K562 (cell line): Measurements from ENCODE around the gene MAD2L1. TPM values are rescaled to one million over a fixed set of nuclear protein-coding genes. Genes with fewer than 3 reads are reported as not detected.

ENCODE experiments used
- ATAC-seq: fragments of 200-7000 bp; cut with Tn5 transposase; 3 replicates; pipeline ENCODE4 v1.9.1; 2020; ENCODE audit warnings: moderate library complexity
- BruUV-seq: library from RNA; stranded (reverse); fragments of 400-500 nt; replicated peaks from 2 replicates; lab custom pipeline; 2021; lab: Mats Ljungman, UMichigan
- CTCF ChIA-PET: fragments of 300-600 bp; formaldehyde crosslinking; extraction: SDS; loops from one replicate; lab custom pipeline; 2021; ENCODE audit warnings: low intra/inter-chr PET ratio; lab: Yijun Ruan, JAX
- POLR2A ChIA-PET: fragments of 300-600, 350-650 bp; sonication (Branson Sonifier 250); formaldehyde crosslinking; extraction: SDS; loops from one replicate; lab custom pipeline; 2021; ENCODE audit warnings: antibody characterized with exemption, inconsistent platforms; lab: Yijun Ruan, JAX
- DNase-seq, 4 experiments: peaks; one replicate each; pipeline versions ENCODE4 v3.0.0 to v3.0.0-alpha.2; 2011 to 2018; ENCODE audit warnings: low spot score in 3 of 4, mixed read lengths in 3 of 4; ENCODE audit errors: extremely low read depth in 1 of 4
- FAIRE-seq: peaks from 2 replicates; lab custom pipeline; 2011; peaks lifted over from hg19 to GRCh38; lab: Jason Lieb, UNC
- H2AFZ ChIP-seq: 2 replicates; pipeline ENCODE4 v1.6.0; 2011; ENCODE audit warnings: low read depth, low read length, control low read depth, inconsistent platforms
- H3K27ac ChIP-seq: fragments of 200-600 bp; 3 replicates; pipeline ENCODE4 v1.8.0; 2011; ENCODE audit warnings: low read depth, mild to moderate bottlenecking, control low read depth, inconsistent platforms, low read length, moderate library complexity, mixed read lengths; ENCODE audit errors: extremely low read depth
- H3K27me3 ChIP-seq, 2 experiments: fragments of 300-600 bp in 1 of 2; 2 replicates in 1 of 2; 3 replicates in 1 of 2; pipeline versions ENCODE4 v1.6.0 to v1.8.0; 2011; ENCODE audit warnings: inconsistent platforms in 2 of 2, low read length in 2 of 2, mild to moderate bottlenecking in 1 of 2, mixed read lengths in 1 of 2, moderate library complexity in 1 of 2; ENCODE audit not compliant: control insufficient read depth in 2 of 2, insufficient read depth in 2 of 2
- H3K36me3 ChIP-seq: fragments of 300-600 bp; 3 replicates; pipeline ENCODE4 v1.8.0; 2011; ENCODE audit warnings: mild to moderate bottlenecking, low read length, inconsistent platforms; ENCODE audit not compliant: control insufficient read depth, insufficient read depth
- H3K4me1 ChIP-seq, 2 experiments: fragments of 200-600 bp in 1 of 2; replicated peaks in 1 of 2; 2 replicates in 1 of 2; 3 replicates in 1 of 2; pipeline versions ENCODE4 v1.5.1 to v1.8.0; 2011; ENCODE audit warnings: inconsistent platforms in 2 of 2, low read length in 2 of 2, mild to moderate bottlenecking in 1 of 2, mixed read lengths in 1 of 2, moderate library complexity in 1 of 2; ENCODE audit not compliant: control insufficient read depth in 2 of 2, insufficient read depth in 2 of 2
- H3K4me2 ChIP-seq: 2 replicates; pipeline ENCODE4 v1.6.1; 2011; ENCODE audit warnings: low read length, control low read depth, inconsistent platforms, mixed read lengths; ENCODE audit not compliant: insufficient read depth
- H3K4me3 ChIP-seq: fragments of 200-600 bp; sonication (generic), shearing (Covaris generic); 2 replicates; pipeline ENCODE4 v1.5.1; 2016; ENCODE audit warnings: control low read depth, inconsistent platforms
- H3K79me2 ChIP-seq: fragments of 200-600 bp; 3 replicates; pipeline ENCODE4 v1.8.0; 2011; ENCODE audit warnings: low read length, inconsistent platforms; ENCODE audit not compliant: control insufficient read depth, insufficient read depth
- H3K9ac ChIP-seq, 2 experiments: 2 replicates each; pipeline versions ENCODE4 v1.6.0 to v1.6.1; 2011; ENCODE audit warnings: low read depth in 2 of 2, low read length in 2 of 2, control low read depth in 1 of 2, inconsistent platforms in 1 of 2, mild to moderate bottlenecking in 1 of 2, mixed read lengths in 1 of 2; ENCODE audit not compliant: insufficient read depth in 1 of 2
- H3K9me1 ChIP-seq: one replicate; pipeline ENCODE4 v1.6.0; 2011; ENCODE audit warnings: inconsistent platforms, mild to moderate bottlenecking, low read length, moderate library complexity; ENCODE audit not compliant: control insufficient read depth, insufficient read depth
- H3K9me3 ChIP-seq: replicated peaks from 2 replicates; pipeline ENCODE4 v1.5.1; 2011; ENCODE audit warnings: low read depth, low read length, inconsistent platforms; ENCODE audit not compliant: control insufficient read depth, insufficient read depth
- H4K20me1 ChIP-seq: replicated peaks from 2 replicates; pipeline ENCODE4 v1.6.1; 2011; ENCODE audit warnings: low read length, inconsistent platforms, mixed read lengths; ENCODE audit not compliant: control insufficient read depth, insufficient read depth
- EP400 ChIP-seq: fragments of 450-650 bp; IDR thresholded peaks from 2 replicates; pipeline ENCODE4 v1.6.1; 2017; ENCODE audit warnings: antibody characterized with exemption, mild to moderate bottlenecking, moderate library complexity
- RFX5 ChIP-seq: IDR thresholded peaks from 2 replicates; pipeline ENCODE4 v1.6.1; 2011; ENCODE audit warnings: low read depth, mild to moderate bottlenecking, improper control_type of control experiment, low read length
- SMARCE1 ChIP-seq: fragments of 450-650 bp; IDR thresholded peaks from 2 replicates; pipeline ENCODE4 v1.7.1; 2016; ENCODE audit warnings: mild to moderate bottlenecking
- TFAP4 ChIP-seq: sonication (generic); formaldehyde crosslinking; IDR thresholded peaks from 2 replicates; pipeline ENCODE4 v1.8.0; 2022; ENCODE audit warnings: missing genetic modification reagents, mild to moderate bottlenecking, moderate library complexity, borderline replicate concordance
- ZBTB26 ChIP-seq: fragments of 450-650 bp; formaldehyde crosslinking; IDR thresholded peaks from 2 replicates; pipeline ENCODE4 v1.4.0; 2022; ENCODE audit warnings: missing genetic modification characterization
- WGBS: fragments of 100-300 bp; shearing (Covaris generic); methylation state at CpG from one replicate; pipeline ENCODE4 v1.1.6; 2016; ENCODE audit warnings: low coverage, mixed read lengths; ENCODE audit not compliant: insufficient coverage; ENCODE audit errors: missing lambda C conversion rate; 5-methylcytosine and 5-hydroxymethylcytosine counted together
- in situ Hi-C: fragments of 300-500 bp; cut with MboI; formaldehyde crosslinking; loops from 4 replicates; pipeline ENCODE4 v1.15.0; 2018; ENCODE audit warnings: inconsistent platforms, mixed read lengths
- intact Hi-C: fragments of 100-400 bp; cut with micrococcal nuclease; formaldehyde crosslinking; loops from 2 replicates; pipeline ENCODE4 v1.14.2; 2022
- polyA plus RNA-seq, 8 experiments: library from polyadenylated mRNA; depleted of rRNA in 4 of 8; stranded (reverse) in 5 of 8; unstranded in 3 of 8; fragments of >200 nt; fragmentation: Nextera tagmentation in 2 of 8; fragmentation: Illumina TruSeq in 1 of 8; extraction: Ambion mirVana in 2 of 8; extraction: Trizol in 1 of 8; gene quantifications; 2 replicates each; pipeline versions ENCODE4 v1.2.1 to v1.2.3, GENCODE V29; 2011 to 2014; ENCODE audit warnings: inconsistent platforms in 1 of 8, missing spikeins in 1 of 8
- total RNA-seq, 7 experiments: library from RNA; depleted of rRNA in 6 of 7; stranded (reverse); fragments of >200 nt in 6 of 7; fragmentation: Illumina TruSeq in 2 of 7; extraction: Trizol in 2 of 7; gene quantifications; 2 replicates each; pipeline versions ENCODE4 v1.2.1 to v1.2.3, GENCODE V29; 2011 to 2021; ENCODE audit warnings: low replicate concordance in 1 of 7

Gene MAD2L1
- total and polyA plus RNA-seq, 9 of the 15 experiments (the other 6 are each of a cell fraction or from before 2014, with no cell fraction given), result 75.0 to 494 (median 129) TPM

GRCh38 chr4:120082251-120082650, 15.6 kb upstream of the MAD2L1 start:
- 0% methylated on average over 1 of the region's 1 CpG for WGBS

More at GRCh38 chr4:120082251-120082650, 15.6 kb upstream of the MAD2L1 start:
- intact Hi-C loops, result no loop called here
- no peak overlapping the region for H3K9ac ChIP-seq
- H3K27ac ChIP-seq, result no peak overlapping the region
- H3K4me2 ChIP-seq, result no peak overlapping the region
- H3K4me1 ChIP-seq, result no peaks in the 10 kb centered on the region
- no TSS peak for BruUV-seq
- DNase-seq (no peak), FAIRE-seq (no peak), ATAC-seq (no peak)
- H4K20me1 ChIP-seq, result no peaks in the 10 kb centered on the region
- no peak overlapping the region for H2AFZ ChIP-seq
- no peaks in the 10 kb centered on the region for H3K27me3 ChIP-seq
- no peaks in the 10 kb centered on the region for H3K79me2 ChIP-seq
- TF ChIP-seq ZBTB26 (no peak), TFAP4 (CRISPR knock-in tag) (no peak), EP400 (no peak), SMARCE1 (no peak), RFX5 (no peak)
- TF ChIP-seq, all 486 proteins: peak for 0
- Histone ChIP-seq H3K4me3 (no peak overlapping the region), H3K36me3 (no peaks in the 10 kb centered on the region), H3K9me1 (no peaks in the 10 kb centered on the region), H3K9me3 (no peaks in the 10 kb centered on the region)
- in situ Hi-C loops, result no loop called here
- CTCF ChIA-PET, result no interaction called here
- POLR2A ChIA-PET, result no interaction called here
